Activated CD8-positive, alpha-beta memory T cell treated with anti-CD3 and anti-CD28 coated beads, Interleukin-2, amount 10 ng/mL, durations not matched to agents 7 days and 5 days (primary cell): ENCODE results near the gene LTB4R. TPM values are rescaled to one million over a fixed set of nuclear protein-coding genes. Genes with fewer than 3 reads are reported as not detected.

ENCODE experiments used
- ATAC-seq: fragments of 150-1000 bp; cut with Tn5 transposase; one replicate; pipeline ENCODE4 v1.10.0; 2021; ENCODE audit warnings: moderate library complexity
- CTCF ChIA-PET: fragments of 350-600 bp; sonication (Branson Sonifier 250); formaldehyde crosslinking; loops from one replicate; lab custom pipeline; 2021; ENCODE audit warnings: antibody characterized with exemption; lab: Charles Lee
- DNase-seq: peaks from one replicate; pipeline ENCODE4 v3.0.0-alpha.2; 2020
- H3K27ac Mint-ChIP-seq: one replicate; pipeline ENCODE4 v1.8.0; 2021; ENCODE audit warnings: mild to moderate bottlenecking, mixed read lengths
- H3K27me3 Mint-ChIP-seq: one replicate; pipeline ENCODE4 v1.8.0; 2021; ENCODE audit warnings: mixed read lengths
- H3K36me3 Mint-ChIP-seq: one replicate; pipeline ENCODE4 v1.8.0; 2021; ENCODE audit warnings: mild to moderate bottlenecking, mixed read lengths
- H3K4me1 Mint-ChIP-seq: one replicate; pipeline ENCODE4 v1.8.0; 2021; ENCODE audit warnings: mixed read lengths
- H3K4me3 Mint-ChIP-seq: one replicate; pipeline ENCODE4 v1.8.0; 2021; ENCODE audit warnings: mild to moderate bottlenecking, moderate library complexity, mixed read lengths
- H3K9me3 Mint-ChIP-seq: one replicate; pipeline ENCODE4 v1.8.0; 2022; ENCODE audit warnings: low read depth, mixed read lengths
- total RNA-seq, 2 experiments: library from RNA; stranded (reverse); gene quantifications; one replicate each; pipeline ENCODE4 v1.2.3, GENCODE V29; 2021

LTB4R gene
- total RNA-seq, 2 experiments from 2014 or later: 15.6 to 32.5 TPM

DNA sequence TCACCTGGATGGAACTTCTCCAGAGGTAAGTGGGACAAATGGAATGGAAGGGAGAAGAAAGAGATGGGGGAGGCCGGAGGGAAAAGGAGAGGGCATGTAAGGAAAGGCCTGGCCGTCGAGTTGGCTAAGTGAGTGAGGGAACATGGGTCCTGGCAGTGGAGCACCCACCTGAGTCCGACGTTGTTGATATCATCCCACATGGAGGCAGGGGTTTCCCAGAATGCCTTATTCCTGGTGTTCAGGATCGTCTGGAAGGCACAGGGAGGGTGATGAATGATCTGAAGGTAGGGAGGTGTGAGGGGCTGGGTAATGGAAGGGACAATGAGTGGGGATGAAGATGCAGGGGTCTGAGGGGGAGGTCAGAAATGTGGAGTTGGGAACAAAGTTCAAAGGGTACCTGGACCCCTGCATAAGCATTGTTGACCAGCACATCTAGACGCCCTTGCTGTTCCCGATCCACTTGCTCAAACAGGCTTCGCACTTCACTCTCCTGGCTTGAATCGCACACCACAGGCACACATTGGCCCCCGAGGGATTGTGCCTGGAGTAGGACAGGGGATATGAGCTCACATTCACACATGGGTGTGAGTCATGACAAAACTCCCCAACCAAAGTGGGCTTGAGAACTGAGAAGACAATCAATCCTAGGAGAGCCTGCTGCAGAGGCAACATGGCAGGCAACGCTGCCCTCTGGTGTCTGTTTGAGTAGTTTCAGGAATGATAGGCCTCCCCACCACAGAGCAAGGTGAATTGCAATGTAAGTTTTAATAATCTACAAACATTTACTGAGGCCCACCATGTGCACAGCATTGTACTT, 14.8 kb upstream of the LTB4R start:
- ATAC-seq (peak; percentile 55), DNase-seq (peak; percentile 81)
- CTCF ChIA-PET: interaction anchor here (0.6 to 20.8 kb wide), 19 partner anchors 13 to 188 kb away, joined by 3 to 541 read pairs (median 6); partner anchors contain the start of genes CHMP4A, CIDEB, EMC9 and GMPR2
- Mint-ChIP-seq H3K9me3 (no peaks in the 10 kb centered on the region), H3K36me3 (peaks cover 27% of the 10 kb centered on the region), H3K4me3 (no peak overlapping the region), H3K27ac (peak overlapping the region; percentile 81), H3K4me1 (peaks cover 51% of the 10 kb centered on the region), H3K27me3 (no peaks in the 10 kb centered on the region)

DNA sequence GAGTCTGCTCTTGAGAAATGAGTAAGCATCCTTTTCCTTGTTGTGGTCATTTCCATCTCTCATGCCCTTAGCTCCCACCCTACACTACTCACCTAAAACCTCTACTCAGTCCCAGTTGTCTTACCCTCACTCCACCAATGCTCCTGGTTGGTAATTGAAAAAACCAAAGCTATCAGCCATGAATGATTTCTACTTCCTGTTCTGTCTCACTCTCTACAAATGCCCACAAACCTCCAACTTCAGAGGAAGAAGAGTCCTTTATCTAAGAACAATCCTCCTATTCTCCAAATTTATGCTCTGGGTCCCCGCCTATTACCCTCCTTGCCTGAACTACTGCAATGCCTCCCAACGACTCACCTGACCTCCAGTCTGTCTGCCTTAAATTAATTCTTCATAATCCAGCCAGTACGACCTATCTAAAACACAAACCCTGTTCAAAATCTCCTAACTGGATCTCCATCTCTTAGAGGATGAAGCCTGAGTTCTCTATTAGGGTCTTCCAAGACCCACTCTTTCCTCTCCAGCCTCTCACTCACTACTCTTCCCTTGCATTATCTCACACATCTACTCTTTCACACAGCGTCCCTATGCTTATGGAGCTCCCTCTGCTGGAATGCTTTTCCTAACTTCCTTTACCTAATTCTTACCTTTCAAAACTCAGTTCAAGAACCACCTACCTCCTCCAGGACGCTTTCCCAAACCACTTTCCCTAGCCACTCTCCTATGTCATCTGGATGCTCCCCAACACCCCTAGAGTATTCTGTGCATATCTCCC, 13.9 kb upstream of the LTB4R start:
- CTCF ChIA-PET: interaction anchor here (1.0 to 20.8 kb wide), 18 partner anchors 12 to 188 kb away, joined by 3 to 541 read pairs (median 6); partner anchors contain the start of genes CHMP4A, CIDEB, EMC9 and GMPR2
- peaks cover 55% of the 10 kb centered on the region for H3K4me1 Mint-ChIP-seq
- H3K4me3 Mint-ChIP-seq: peak overlapping the region; percentile 12

DNA sequence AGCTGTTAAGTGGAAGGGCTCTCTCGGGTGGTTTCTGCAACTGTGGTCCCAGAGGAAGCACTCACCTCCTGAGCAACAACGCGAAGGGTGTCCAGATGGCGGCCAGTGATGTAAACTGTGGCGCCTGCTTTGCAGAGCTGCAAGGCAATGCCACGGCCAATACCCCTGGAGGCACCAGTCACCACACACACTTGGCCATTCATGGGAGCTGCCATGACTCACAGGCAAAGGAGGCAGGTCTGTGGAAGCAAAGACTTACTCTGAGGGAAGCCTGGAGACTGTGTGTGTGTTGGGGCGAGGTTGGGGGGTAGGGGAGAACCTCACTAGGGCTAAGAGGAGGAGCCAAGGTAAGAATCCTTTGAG, 12.4 kb upstream of the LTB4R start:
- H3K4me1 Mint-ChIP-seq: peaks cover 55% of the 10 kb centered on the region
- CTCF ChIA-PET: interaction anchor here (1.2 to 20.8 kb wide), 10 partner anchors 9 to 241 kb away, joined by 3 to 541 read pairs (median 30); partner anchors contain the start of genes CHMP4A, CIDEB, EMC9 and GMPR2
- DNase-seq (no peak), ATAC-seq (peak; percentile 4)
- H3K9me3 Mint-ChIP-seq: no peaks in the 10 kb centered on the region
- H3K27me3 Mint-ChIP-seq: no peaks in the 10 kb centered on the region
- peak overlapping the region; percentile 89 for H3K27ac Mint-ChIP-seq
- peak overlapping the region; percentile 86 for H3K4me3 Mint-ChIP-seq
- H3K36me3 Mint-ChIP-seq: peaks cover 26% of the 10 kb centered on the region

More for the DNA sequence above, 13.9 kb upstream of the LTB4R start:
- Mint-ChIP-seq H3K27ac (peak overlapping the region; percentile 81), H3K9me3 (no peaks in the 10 kb centered on the region), H3K27me3 (no peaks in the 10 kb centered on the region), H3K36me3 (peaks cover 22% of the 10 kb centered on the region)
- ATAC-seq: peak; percentile 6
- no peak for DNase-seq

DNA sequence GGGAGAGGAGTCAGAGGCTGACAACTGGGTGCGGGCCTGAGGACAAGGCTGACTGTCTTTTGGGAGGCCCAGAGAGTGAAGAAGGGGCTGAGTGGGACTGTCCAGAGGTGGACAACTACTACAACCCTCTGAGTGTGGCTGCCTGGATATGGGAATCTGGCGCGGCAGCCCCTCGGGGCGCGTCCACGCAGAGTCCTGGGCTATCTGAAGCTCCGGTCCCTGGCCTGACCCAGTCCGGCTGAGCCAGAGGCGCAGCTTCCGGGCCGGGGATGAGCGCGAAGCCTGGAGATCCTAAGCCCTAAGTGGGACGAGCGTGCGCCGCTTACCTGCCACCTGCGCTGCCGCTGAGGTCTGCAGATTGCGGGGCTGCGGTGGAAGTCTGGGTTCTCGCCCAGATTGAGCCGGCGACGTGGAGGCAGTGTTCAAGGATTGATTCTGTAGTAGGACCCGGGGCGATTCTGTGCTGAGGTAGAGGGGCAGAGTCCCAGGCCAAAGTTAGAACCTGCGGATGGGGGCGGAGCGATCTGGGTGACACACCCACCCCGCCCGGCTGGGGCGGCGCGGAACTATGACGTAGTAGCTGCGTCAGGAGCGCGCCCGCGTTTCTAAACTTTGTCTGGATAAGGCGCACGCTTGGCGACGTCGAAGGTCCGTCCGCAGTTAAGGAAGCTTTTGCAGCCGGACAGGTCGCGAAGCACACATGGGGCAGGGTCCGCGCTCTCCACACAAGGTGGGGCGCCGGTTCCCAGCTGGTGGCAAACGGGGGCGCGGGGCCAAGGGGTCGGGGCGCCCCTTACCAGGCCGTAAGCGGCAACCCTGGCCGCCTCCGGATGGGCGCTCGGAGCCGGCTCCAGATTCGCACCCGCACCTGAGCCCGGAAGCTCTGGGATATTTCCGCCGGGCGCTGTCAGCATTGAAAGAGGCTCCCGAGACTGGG, 11.8 kb upstream of the LTB4R start, which contains the start of the genes DHRS1 and NOP9:
Gene DHRS1, minus strand, starts transcription at position 526 of the 937 bp plus-strand sequence. CDS start 674 bp downstream, outside the sequence.
Gene NOP9, plus strand, starts transcription at position 596 of the 937 bp plus-strand sequence. Its CDS starts 105 bp downstream, at position 701.
- H3K27ac Mint-ChIP-seq: peak within 1 kb of the TSS; percentile 89
- DNase-seq (peak; percentile 93), ATAC-seq (peak; percentile 87)
- H3K27me3 Mint-ChIP-seq: no peaks in the 10 kb centered on the region
- H3K4me3 Mint-ChIP-seq: peak within 1 kb of the TSS; percentile 86
- CTCF ChIA-PET: interaction anchor here (1.0 to 20.8 kb wide), 11 partner anchors 10 to 241 kb away, joined by 3 to 541 read pairs (median 20); partner anchors contain the start of genes CHMP4A, CIDEB, GMPR2 and LTB4R
- peaks cover 30% of the 10 kb centered on the region for H3K36me3 Mint-ChIP-seq
- no peaks in the 10 kb centered on the region for H3K9me3 Mint-ChIP-seq
- H3K4me1 Mint-ChIP-seq: peaks cover 55% of the 10 kb centered on the region

DNA sequence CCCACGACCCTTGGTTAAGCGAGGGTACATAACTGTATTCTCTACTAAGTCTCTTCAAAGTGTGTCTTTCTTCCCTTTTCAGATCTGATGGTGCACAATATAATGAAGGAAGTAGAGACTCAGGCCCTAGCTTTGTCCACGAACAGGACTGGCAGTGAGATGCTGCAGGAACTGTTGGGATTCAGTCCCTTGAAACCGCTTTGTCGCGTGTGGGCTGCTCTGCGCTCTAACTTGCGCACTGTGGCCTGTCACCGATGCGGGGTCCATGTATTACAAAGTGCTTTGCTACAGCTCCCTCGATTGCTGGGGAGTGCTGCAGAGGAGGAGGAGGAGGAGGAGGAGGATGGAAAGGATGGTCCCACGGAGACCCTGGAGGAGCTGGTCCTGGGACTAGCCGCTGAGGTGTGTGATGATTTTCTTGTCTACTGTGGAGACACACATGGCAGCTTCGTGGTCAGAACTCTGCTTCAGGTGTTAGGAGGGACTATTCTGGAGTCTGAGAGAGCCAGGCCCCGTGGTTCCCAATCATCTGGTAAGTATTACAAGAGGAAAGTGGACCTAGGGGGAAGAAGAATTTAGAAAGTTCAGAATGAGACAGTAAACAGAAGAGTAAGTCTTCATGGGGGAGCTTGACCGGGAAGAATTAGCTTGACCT, 10.8 kb upstream of the LTB4R start:
- CTCF ChIA-PET: interaction anchor here (1.0 to 20.8 kb wide), 11 partner anchors 9 to 242 kb away, joined by 3 to 541 read pairs (median 20); partner anchors contain the start of genes CHMP4A, CIDEB, GMPR2 and LTB4R
- H3K9me3 Mint-ChIP-seq: no peaks in the 10 kb centered on the region
- ATAC-seq (no peak), DNase-seq (no peak)
- H3K36me3 Mint-ChIP-seq: peaks cover 37% of the 10 kb centered on the region
- peak overlapping the region; percentile 86 for H3K4me3 Mint-ChIP-seq
- peak overlapping the region; percentile 89 for H3K27ac Mint-ChIP-seq
- no peaks in the 10 kb centered on the region for H3K27me3 Mint-ChIP-seq
- H3K4me1 Mint-ChIP-seq: peaks cover 54% of the 10 kb centered on the region

DNA sequence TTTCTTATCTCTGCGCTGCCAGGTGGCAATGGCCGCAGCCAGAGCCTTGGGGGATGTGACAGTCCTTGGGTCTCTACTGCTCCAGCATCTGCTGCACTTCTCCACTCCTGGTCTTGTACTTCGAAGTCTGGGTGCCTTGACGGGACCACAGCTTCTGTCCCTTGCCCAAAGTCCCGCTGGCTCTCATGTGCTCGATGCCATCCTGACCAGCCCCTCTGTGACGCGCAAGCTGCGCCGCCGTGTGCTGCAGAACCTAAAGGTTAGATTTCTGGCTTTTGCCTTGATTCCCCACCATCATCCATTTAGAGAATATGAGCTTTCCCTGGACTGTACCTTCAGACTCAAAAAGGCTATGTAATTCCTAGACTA, 7.3 kb upstream of the LTB4R start:
- CTCF ChIA-PET: interaction anchor here (0.9 to 20.8 kb wide), 3 partner anchors 6 to 61 kb away, joined by 3 to 541 read pairs (median 169); partner anchors contain the start of genes CIDEB, GMPR2, LTB4R and LTB4R2
- Mint-ChIP-seq H3K27ac (no peak overlapping the region), H3K9me3 (no peaks in the 10 kb centered on the region), H3K4me1 (peaks cover 37% of the 10 kb centered on the region), H3K27me3 (no peaks in the 10 kb centered on the region), H3K4me3 (no peak overlapping the region), H3K36me3 (peaks cover 42% of the 10 kb centered on the region)
- DNase-seq (no peak), ATAC-seq (no peak)

DNA sequence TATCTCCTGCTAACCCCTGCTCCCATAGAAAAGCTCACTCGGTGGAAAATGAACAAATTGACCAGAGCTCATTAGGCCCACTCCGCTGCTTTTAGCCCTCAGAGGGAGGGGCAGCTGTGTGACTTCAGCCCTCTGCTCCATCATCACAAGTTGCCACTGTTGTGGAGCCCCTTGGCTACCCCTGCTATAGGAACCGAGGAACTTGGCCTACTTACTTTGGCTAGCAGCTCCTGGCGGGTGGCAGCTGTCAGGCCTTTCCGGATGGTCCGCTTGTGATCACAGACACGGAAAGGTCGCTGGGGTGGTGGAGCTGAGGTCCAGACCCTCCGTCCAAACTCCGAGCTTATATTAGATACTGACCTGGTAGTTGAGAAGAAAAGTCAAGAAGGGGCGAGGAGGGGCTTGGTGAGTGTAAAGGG, 4.1 kb upstream of the LTB4R start:
- Mint-ChIP-seq H3K4me1 (peaks cover 36% of the 10 kb centered on the region), H3K4me3 (no peak overlapping the region), H3K27me3 (no peaks in the 10 kb centered on the region), H3K9me3 (no peaks in the 10 kb centered on the region), H3K27ac (peak overlapping the region; percentile 67), H3K36me3 (peaks cover 45% of the 10 kb centered on the region)
- CTCF ChIA-PET: interaction anchor here (0.6 to 20.8 kb wide), 17 partner anchors 8 to 214 kb away, joined by 3 to 541 read pairs (median 20); partner anchors contain the start of genes ADCY4, CBLN3, DHRS1 and GMPR2
- DNase-seq: no peak
- ATAC-seq: no peak

DNA sequence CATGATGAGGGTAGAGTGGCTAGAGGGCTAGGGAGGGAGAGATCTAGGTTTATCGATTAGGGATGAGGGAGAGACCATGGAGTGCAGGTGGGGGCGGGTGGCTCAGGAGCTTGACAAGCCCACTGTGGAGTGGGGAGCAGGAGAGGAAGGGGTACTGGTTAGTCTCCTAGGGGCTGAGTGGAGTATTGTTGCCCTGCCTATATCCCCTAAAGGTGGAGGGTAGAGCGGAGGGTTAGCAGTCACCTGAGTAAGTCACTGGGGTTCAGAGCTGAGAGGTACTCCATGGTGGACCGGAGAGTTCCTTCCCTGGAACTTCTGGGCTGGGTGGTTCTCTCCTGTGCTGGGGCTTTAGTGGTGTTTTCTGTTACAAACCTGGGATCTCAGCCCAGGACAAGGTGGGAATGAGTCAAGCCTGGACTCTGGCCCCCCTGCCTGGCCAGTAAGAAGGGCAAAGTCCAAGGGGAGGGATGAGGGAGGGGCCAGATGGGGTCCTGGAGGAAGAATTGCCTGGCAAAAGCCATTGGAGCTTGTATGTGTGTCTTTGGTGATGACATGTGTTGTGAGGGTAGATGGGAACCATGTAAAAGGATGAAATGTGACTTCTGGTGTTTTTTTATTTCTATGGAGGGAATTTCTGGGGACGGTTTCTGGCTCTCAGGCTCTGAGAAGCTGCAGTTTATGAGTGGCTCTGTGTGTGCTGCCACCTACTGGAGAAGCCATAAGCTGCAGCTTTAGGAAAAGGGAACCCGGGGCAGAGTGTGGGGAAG, 3.5 kb upstream of the LTB4R start, which contains the start of gene CIDEB:
Gene CIDEB, minus strand, starts transcription at position 403 of the 767 bp plus-strand sequence. Its CDS starts 119 bp downstream, at position 284.
- Mint-ChIP-seq H3K27me3 (no peaks in the 10 kb centered on the region), H3K4me1 (peaks cover 42% of the 10 kb centered on the region), H3K9me3 (no peaks in the 10 kb centered on the region), H3K27ac (peak within 1 kb of the TSS; percentile 67), H3K36me3 (peaks cover 41% of the 10 kb centered on the region), H3K4me3 (no peak within 1 kb of the TSS)
- peak; percentile 76 for DNase-seq
- CTCF ChIA-PET: interaction anchor here (0.6 to 20.8 kb wide), 34 partner anchors 9 to 249 kb away, joined by 3 to 541 read pairs (median 6); partner anchors contain the start of genes ADCY4, CBLN3, CHMP4A and DHRS1
- ATAC-seq: no peak

DNA sequence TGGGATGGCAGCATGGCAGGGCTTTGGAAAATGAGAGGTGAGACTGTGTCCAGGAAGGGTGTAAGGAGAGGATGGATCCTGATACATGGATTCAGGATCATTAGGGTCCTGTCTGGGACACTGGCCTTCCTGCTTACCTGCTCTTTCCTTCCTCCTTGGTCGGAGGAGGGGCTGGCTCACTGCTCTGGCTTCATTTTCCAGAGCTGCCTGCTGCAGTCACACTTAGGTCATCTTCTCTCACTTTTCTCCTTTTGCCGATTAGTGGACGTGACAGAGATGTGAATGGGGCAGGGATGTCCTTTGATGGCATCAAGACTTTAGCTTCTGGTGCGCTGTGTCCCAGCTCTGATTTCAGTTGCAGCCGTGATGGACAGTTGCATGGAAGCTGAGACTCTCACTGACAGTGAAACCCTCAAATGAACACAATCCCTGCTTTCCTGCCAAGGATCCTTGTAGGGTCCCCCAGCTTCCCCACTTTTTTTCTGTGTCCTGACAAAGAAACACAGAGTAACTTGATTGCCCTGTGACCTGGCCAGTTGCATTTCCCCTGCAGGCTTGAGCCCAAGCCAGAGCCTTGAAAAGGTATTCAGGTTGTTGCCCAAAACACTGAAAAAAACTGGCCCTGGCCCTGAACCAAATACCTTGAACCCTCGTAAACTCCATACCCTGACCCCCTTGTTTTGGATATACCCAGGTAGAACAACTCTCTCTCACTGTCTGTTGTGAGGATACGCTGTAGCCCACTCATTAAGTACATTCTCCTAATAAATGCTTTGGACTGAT, 2.8 kb upstream of the LTB4R start:
- H3K4me1 Mint-ChIP-seq: peaks cover 50% of the 10 kb centered on the region
- CTCF ChIA-PET: interaction anchor here (0.7 to 20.8 kb wide), 32 partner anchors 9 to 250 kb away, joined by 3 to 541 read pairs (median 6); partner anchors contain the start of genes ADCY4, CBLN3, CHMP4A and DHRS1
- peaks cover 37% of the 10 kb centered on the region for H3K36me3 Mint-ChIP-seq
- H3K27me3 Mint-ChIP-seq: no peaks in the 10 kb centered on the region
- no peak for DNase-seq
- no peaks in the 10 kb centered on the region for H3K9me3 Mint-ChIP-seq
- H3K4me3 Mint-ChIP-seq: no peak overlapping the region
- H3K27ac Mint-ChIP-seq: no peak overlapping the region
- ATAC-seq: no peak

DNA sequence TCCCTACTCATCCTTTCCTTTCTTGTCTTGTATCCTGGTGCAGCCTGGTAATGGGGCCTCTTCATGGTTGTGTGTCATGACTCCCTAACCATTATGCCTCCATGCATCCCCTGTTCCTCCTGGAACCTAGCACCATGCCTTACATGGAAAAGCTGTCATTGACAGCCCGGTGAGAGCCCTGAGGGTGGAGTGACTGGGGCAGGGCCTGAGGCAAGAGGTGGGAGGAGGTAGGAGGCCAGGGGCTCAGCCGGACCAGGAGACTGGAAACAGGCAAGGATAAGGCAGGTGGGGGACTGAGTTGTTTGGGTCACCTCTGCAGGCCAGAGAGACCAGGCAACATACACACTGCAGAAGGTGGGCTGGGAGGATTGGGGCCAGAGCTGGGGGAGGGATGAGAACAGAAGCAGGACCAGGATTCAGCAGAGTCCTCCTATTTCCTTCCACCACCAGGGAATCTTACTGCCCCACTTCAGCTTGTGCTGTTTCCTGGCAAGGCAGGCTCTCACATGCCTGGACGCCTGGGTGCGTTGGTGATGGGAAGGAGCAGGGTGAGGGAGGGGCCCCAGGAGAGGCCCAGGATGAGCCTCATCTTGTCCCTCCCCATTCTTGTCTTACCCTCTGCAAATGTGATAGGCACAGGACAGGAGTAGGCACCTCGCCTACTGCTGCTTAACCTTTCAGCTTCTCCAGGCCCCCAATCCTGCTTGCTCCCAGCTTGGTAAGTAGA, 1.6 kb upstream of the LTB4R start, which contains the start of gene LTB4R2:
Gene LTB4R2, plus strand, starts transcription at position 603 of the 727 bp plus-strand sequence. CDS start 525 bp downstream, outside the sequence.
- ATAC-seq: no peak
- H3K4me3 Mint-ChIP-seq: peak within 1 kb of the TSS; percentile 75
- H3K27ac Mint-ChIP-seq: peak within 1 kb of the TSS; percentile 80
- H3K36me3 Mint-ChIP-seq: peaks cover 39% of the 10 kb centered on the region
- no peak for DNase-seq
- H3K4me1 Mint-ChIP-seq: peaks cover 62% of the 10 kb centered on the region
- no peaks in the 10 kb centered on the region for H3K9me3 Mint-ChIP-seq
- CTCF ChIA-PET: interaction anchor here (1.5 to 20.8 kb wide), 14 partner anchors 11 to 195 kb away, joined by 4 to 541 read pairs (median 24); partner anchors contain the start of genes ADCY4, CBLN3, CHMP4A and DCAF11
- H3K27me3 Mint-ChIP-seq: no peaks in the 10 kb centered on the region
